ENCODE results near the gene LY6G6F.
A peak's percentile ranks its signal among the peaks of the same experiment; 100 is the strongest.

The LY6G6F gene

GRCh38 chr6:31725502-31726350, 19.1 kb downstream of the LY6G6F start:
- no peak for DNase-seq

GRCh38 chr6:31727034-31727716, 20.5 kb downstream of the LY6G6F start:
- DNase-seq = peak in 1 of 2 donors; percentile 11

GRCh38 chr6:31727717-31728671, 21.3 kb downstream of the LY6G6F start:
- no peak for DNase-seq

- DNase-seq = no peak
Measured at GRCh38 chr6:31728767-31729514, 22.3 kb downstream of the LY6G6F start, which contains the start of gene DDAH2. Gene DDAH2 (minus strand): TSS chr6:31729299. CDS start chr6:31729161, 138 bp downstream.

- DNase-seq = peak; percentile 83
Measured at GRCh38 chr6:31729515-31729978, 22.9 kb downstream of the LY6G6F start.

- DNase-seq = peak; percentile 52 to 57
Measured at GRCh38 chr6:31729979-31730630, 23.4 kb downstream of the LY6G6F start.

GRCh38 chr6:31730631-31731086, 24.0 kb downstream of the LY6G6F start:
- DNase-seq = no peak

GRCh38 chr6:31732029-31732428, 25.4 kb downstream of the LY6G6F start:
- DNase-seq = no peak

GRCh38 chr6:31733734-31734133, 27.1 kb downstream of the LY6G6F start:
- DNase-seq = no peak

GRCh38 chr6:31734247-31734820, 27.7 kb downstream of the LY6G6F start:
- DNase-seq = no peak

- DNase-seq = peak; percentile 51 to 60
Measured at GRCh38 chr6:31734821-31735406, 28.2 kb downstream of the LY6G6F start.

- DNase-seq = peak; percentile 76 to 78
Measured at GRCh38 chr6:31736021-31736767, 29.5 kb downstream of the LY6G6F start, which contains the start of gene CLIC1. Gene CLIC1 (minus strand): TSS chr6:31736530. CDS start chr6:31736300, 230 bp downstream.

GRCh38 chr6:31736768-31737314, 30.2 kb downstream of the LY6G6F start:
- no peak for DNase-seq

GRCh38 chr6:31737315-31737990, 30.8 kb downstream of the LY6G6F start:
- DNase-seq = peak in 1 of 2 donors; percentile 4

- peak; percentile 58 to 66 for DNase-seq
Measured at GRCh38 chr6:31737991-31738979, 31.6 kb downstream of the LY6G6F start.

GRCh38 chr6:31739639-31740396, 33.2 kb downstream of the LY6G6F start, which contains the start of gene MSH5:
Gene MSH5 (plus strand): TSS chr6:31740005. CDS start chr6:31740467, 462 bp downstream.
- DNase-seq = peak; percentile 93

Measured in activated CD4-positive, alpha-beta T cell treated with anti-CD3 and anti-CD28 coated beads for 4 hours (primary cell).